Thoracic aorta (tissue), 2 donors: ENCODE data around the gene CRIP3. TPM values are rescaled to one million over a fixed set of nuclear protein-coding genes. Genes with fewer than 3 reads are reported as not detected.

ENCODE experiments used
- ATAC-seq: fragments of 150-250 bp; one replicate; pipeline ENCODE4 v1.8.0; 2017; ENCODE audit warnings: low read depth; ENCODE audit not compliant: insufficient number of reproducible peaks, low FRiP score
- DNase-seq: peaks from one replicate; pipeline ENCODE4 v3.0.0-alpha.2; 2020; ENCODE audit warnings: low spot score
- H3K27ac ChIP-seq, 2 donors: fragments of 200-600 bp; sonication (generic); 1 replicate in 1 of 2; 2 replicates in 1 of 2; pipeline ENCODE4 v1.5.1; 2016; ENCODE audit warnings: mild to moderate bottlenecking in 2 of 2, moderate library complexity in 2 of 2
- H3K27me3 ChIP-seq: fragments of 200-600 bp; sonication (generic); replicated peaks from 2 replicates; pipeline ENCODE4 v1.6.0; 2016; ENCODE audit warnings: mild to moderate bottlenecking; ENCODE audit not compliant: insufficient read depth
- H3K36me3 ChIP-seq: fragments of 200-600 bp; sonication (generic); one replicate; pipeline ENCODE4 v1.5.1; 2016
- H3K4me1 ChIP-seq, 2 donors: fragments of 200-600 bp; sonication (generic); 1 replicate in 1 of 2; 2 replicates in 1 of 2; pipeline versions ENCODE4 v1.5.1 to v1.6.0; 2016; ENCODE audit warnings: low read depth in 2 of 2, mild to moderate bottlenecking in 1 of 2; ENCODE audit not compliant: control insufficient read depth in 1 of 2
- H3K4me3 ChIP-seq: fragments of 200-600 bp; sonication (generic); 2 replicates; pipeline ENCODE4 v1.5.1; 2016; ENCODE audit warnings: mild to moderate bottlenecking
- H3K9me3 ChIP-seq: fragments of 200-600 bp; sonication (generic); 2 replicates; pipeline ENCODE4 v1.5.1; 2016
- total RNA-seq, 2 donors: library from RNA; depleted of rRNA; stranded (reverse); fragments of >200 nt; gene quantifications; one replicate each; pipeline versions ENCODE4 v1.1.0 to v1.2.3, GENCODE V29; 2016
- TF ChIP-seq, protein P1 (sequence below): fragments of 200-600 bp; sonication (generic); IDR thresholded peaks from one replicate; pipeline ENCODE4 v1.5.1; 2019; ENCODE audit warnings: antibody characterized with exemption

Gene CRIP3
- total RNA-seq, 2 donors from 2014 or later = not detected

DNA sequence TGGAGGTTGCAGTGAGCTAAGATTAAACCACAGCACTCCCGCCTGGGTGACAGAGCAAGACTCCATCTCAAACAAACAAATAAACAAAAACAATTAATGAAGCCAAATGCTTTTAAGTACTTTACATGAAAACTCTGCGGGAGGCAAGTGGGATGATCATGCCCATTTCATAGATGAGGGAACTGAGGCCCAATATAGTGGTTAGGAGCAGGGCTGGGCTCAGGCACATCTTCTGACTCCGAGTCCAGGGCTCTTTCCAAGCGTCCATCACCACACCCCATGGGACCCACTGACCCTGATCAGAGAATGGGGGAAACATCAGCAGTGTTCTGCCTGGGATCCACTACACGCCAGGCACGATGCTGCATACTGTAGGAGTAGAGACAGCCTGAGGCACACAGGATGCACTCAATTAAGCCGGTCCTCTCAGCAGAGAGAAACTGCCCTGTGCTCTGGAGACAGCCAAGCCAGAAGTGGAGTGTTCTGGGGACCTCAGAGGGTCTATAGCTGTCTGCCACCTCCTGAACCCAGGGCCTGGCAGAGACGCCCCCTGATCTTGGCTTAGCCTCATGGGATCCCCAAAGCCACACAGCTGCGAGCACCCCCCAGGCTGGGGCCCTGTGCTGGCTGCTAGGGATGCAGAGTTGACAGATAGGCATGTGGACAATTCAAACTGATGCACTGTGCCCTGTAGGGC, 51.8 kb downstream of the CRIP3 start:
- no peak for DNase-seq
- no peaks in the 10 kb centered on the region for H3K27me3 ChIP-seq
- no peaks in the 10 kb centered on the region for H3K9me3 ChIP-seq
- ATAC-seq = no peak
- H3K36me3 ChIP-seq = no peaks in the 10 kb centered on the region
- TF ChIP-seq, protein P1, sequence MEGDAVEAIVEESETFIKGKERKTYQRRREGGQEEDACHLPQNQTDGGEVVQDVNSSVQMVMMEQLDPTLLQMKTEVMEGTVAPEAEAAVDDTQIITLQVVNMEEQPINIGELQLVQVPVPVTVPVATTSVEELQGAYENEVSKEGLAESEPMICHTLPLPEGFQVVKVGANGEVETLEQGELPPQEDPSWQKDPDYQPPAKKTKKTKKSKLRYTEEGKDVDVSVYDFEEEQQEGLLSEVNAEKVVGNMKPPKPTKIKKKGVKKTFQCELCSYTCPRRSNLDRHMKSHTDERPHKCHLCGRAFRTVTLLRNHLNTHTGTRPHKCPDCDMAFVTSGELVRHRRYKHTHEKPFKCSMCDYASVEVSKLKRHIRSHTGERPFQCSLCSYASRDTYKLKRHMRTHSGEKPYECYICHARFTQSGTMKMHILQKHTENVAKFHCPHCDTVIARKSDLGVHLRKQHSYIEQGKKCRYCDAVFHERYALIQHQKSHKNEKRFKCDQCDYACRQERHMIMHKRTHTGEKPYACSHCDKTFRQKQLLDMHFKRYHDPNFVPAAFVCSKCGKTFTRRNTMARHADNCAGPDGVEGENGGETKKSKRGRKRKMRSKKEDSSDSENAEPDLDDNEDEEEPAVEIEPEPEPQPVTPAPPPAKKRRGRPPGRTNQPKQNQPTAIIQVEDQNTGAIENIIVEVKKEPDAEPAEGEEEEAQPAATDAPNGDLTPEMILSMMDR = no peak
- H3K4me1 ChIP-seq = no peaks in the 10 kb centered on the region
- no peak overlapping the region for H3K4me3 ChIP-seq
- H3K27ac ChIP-seq = no peak overlapping the region

Other genes with a start within 250 kb of the CRIP3 start
- 10 to 100 TPM in 1 of 2 donors, 1 to 10 TPM in 1; 7.4 to 10.6 TPM for gene MRPL2, start 249.4 kb downstream of the CRIP3 start, total RNA-seq
- 10 to 100 TPM; 22.9 to 33.5 TPM for gene KLC4, start 249.2 kb downstream of the CRIP3 start, total RNA-seq
- 1 to 10 TPM; 4.5 to 6.8 TPM for gene PTK7, start 232.5 kb downstream of the CRIP3 start, total RNA-seq
- 10 to 100 TPM; 79.5 to 99.0 TPM for gene SRF, start 137.6 kb downstream of the CRIP3 start, total RNA-seq
- gene CUL9, start 126.6 kb downstream of the CRIP3 start, total RNA-seq = 10 to 100 TPM; 30.3 to 41.2 TPM
- gene DNPH1, start 79.3 kb downstream of the CRIP3 start, total RNA-seq = 10 to 100 TPM; 16.7 to 54.7 TPM
- not detected for gene TTBK1, start 65.3 kb downstream of the CRIP3 start, total RNA-seq
- not detected for gene SLC22A7, start 10.6 kb downstream of the CRIP3 start, total RNA-seq
- 10 to 100 TPM; 13.0 to 24.1 TPM for gene ZNF318, start 60.8 kb upstream of the CRIP3 start, total RNA-seq
- gene ABCC10, start 118.7 kb upstream of the CRIP3 start, total RNA-seq = 10 to 100 TPM; 24.3 to 58.9 TPM
- gene DLK2, start 146.7 kb upstream of the CRIP3 start, total RNA-seq = not detected
- gene TJAP1, start 168.7 kb upstream of the CRIP3 start, total RNA-seq = 10 to 100 TPM; 19.5 to 21.0 TPM
- gene LRRC73, start 201.5 kb upstream of the CRIP3 start, total RNA-seq = under 1 TPM; 0.54 to 0.63 TPM
- gene YIPF3, start 208.1 kb upstream of the CRIP3 start, total RNA-seq = 100 to 1,000 TPM in 1 of 2 donors, 10 to 100 TPM in 1; 92.2 to 160 TPM
- gene POLR1C, start 208.3 kb upstream of the CRIP3 start, total RNA-seq = 10 to 100 TPM in 1 of 2 donors, 1 to 10 TPM in 1; 9.9 to 29.2 TPM